HG02870 (cell line): ENCODE results near the gene UNC79.

Source experiments
- ATAC-seq: cut with Tn5 transposase; IDR thresholded peaks from one replicate; pipeline ENCODE4 v1.9.1; 2021; ENCODE audit warnings: mild to moderate bottlenecking, moderate library complexity; ENCODE audit not compliant: unreplicated experiment

The UNC79 gene

GRCh38 chr14:93544212-93544611 lies 113.5 kb downstream of the UNC79 start:
- ATAC-seq, result no peak

GRCh38 chr14:93546642-93547041 lies 115.9 kb downstream of the UNC79 start:
- ATAC-seq, result no peak

- peak; percentile 58 for ATAC-seq
Measured at GRCh38 chr14:93548102-93548843, 117.5 kb downstream of the UNC79 start.

- ATAC-seq, result no peak
Measured at GRCh38 chr14:93549595-93549994, 118.9 kb downstream of the UNC79 start.

- ATAC-seq, result no peak
Measured at GRCh38 chr14:93564918-93565317, 134.2 kb downstream of the UNC79 start.

GRCh38 chr14:93566065-93566693 lies 135.4 kb downstream of the UNC79 start:
- no peak for ATAC-seq

- no peak for ATAC-seq
Measured at GRCh38 chr14:93571275-93571674, 140.5 kb downstream of the UNC79 start.

- no peak for ATAC-seq
Measured at GRCh38 chr14:93579178-93579577, 148.4 kb downstream of the UNC79 start.

- ATAC-seq, result no peak
Measured at GRCh38 chr14:93582516-93582915, 151.8 kb downstream of the UNC79 start.

- no peak for ATAC-seq
Measured at GRCh38 chr14:93587330-93587729, 156.6 kb downstream of the UNC79 start.

GRCh38 chr14:93591506-93591905 lies 160.8 kb downstream of the UNC79 start:
- no peak for ATAC-seq

GRCh38 chr14:93592786-93593185 lies 162.0 kb downstream of the UNC79 start:
- ATAC-seq, result no peak

- ATAC-seq, result no peak
Measured at GRCh38 chr14:93606091-93606490, 175.4 kb downstream of the UNC79 start.

- ATAC-seq, result no peak
Measured at GRCh38 chr14:93619176-93619793, 188.5 kb downstream of the UNC79 start.

- ATAC-seq, result no peak
Measured at GRCh38 chr14:93628048-93628447, 197.3 kb downstream of the UNC79 start.

GRCh38 chr14:93629643-93630042 lies 198.9 kb downstream of the UNC79 start:
- no peak for ATAC-seq

GRCh38 chr14:93638790-93639189 lies 208.1 kb downstream of the UNC79 start:
- no peak for ATAC-seq

- ATAC-seq, result no peak
Measured at GRCh38 chr14:93643127-93643526, 212.4 kb downstream of the UNC79 start.

- no peak for ATAC-seq
Measured at GRCh38 chr14:93643676-93644075, 212.9 kb downstream of the UNC79 start.

GRCh38 chr14:93645200-93645599 lies 214.5 kb downstream of the UNC79 start:
- ATAC-seq, result no peak

GRCh38 chr14:93648440-93649168 lies 217.9 kb downstream of the UNC79 start:
- no peak for ATAC-seq
